OCI-LY1 (cell line): ENCODE results near the gene OR9K2.

Experiments used
- H2AFZ ChIP-seq: fragments of 200-600 bp; sonication (generic), shearing (Covaris generic); 2 replicates; pipeline ENCODE4 v1.6.0; 2014; ENCODE audit warnings: antibody characterized with exemption, mild to moderate bottlenecking, low read length
- H3F3A ChIP-seq: fragments of 200-600 bp; sonication (generic), shearing (Covaris generic); 2 replicates; pipeline ENCODE4 v1.6.0; 2014; ENCODE audit warnings: mild to moderate bottlenecking, antibody characterized with exemption, low read length, moderate library complexity; ENCODE audit not compliant: insufficient read depth
- H3K27ac ChIP-seq: fragments of 200-600 bp; sonication (generic); 2 replicates; pipeline ENCODE4 v1.5.1; 2014; ENCODE audit warnings: low read length, mixed run types, mild to moderate bottlenecking, low read depth; ENCODE audit not compliant: poor library complexity, severe bottlenecking
- H3K27me3 ChIP-seq: fragments of 200-600 bp; sonication (generic); 2 replicates; pipeline ENCODE4 v1.6.0; 2014; ENCODE audit warnings: antibody characterized with exemption, mild to moderate bottlenecking, low read length, moderate library complexity; ENCODE audit not compliant: insufficient read depth
- H3K36me3 ChIP-seq: fragments of 200-600 bp; sonication (generic); 2 replicates; pipeline ENCODE4 v1.6.1; 2014; ENCODE audit warnings: mild to moderate bottlenecking, antibody characterized with exemption, low read length, moderate library complexity, mixed read lengths; ENCODE audit not compliant: insufficient read depth
- H3K4me1 ChIP-seq: fragments of 200-600 bp; sonication (generic); 2 replicates; pipeline ENCODE4 v1.5.1; 2014; ENCODE audit warnings: mild to moderate bottlenecking, low read length, moderate library complexity; ENCODE audit not compliant: insufficient read depth, severe bottlenecking
- H3K4me2 ChIP-seq: fragments of 200-600 bp; sonication (generic), shearing (Covaris generic); 2 replicates; pipeline ENCODE4 v1.6.1; 2014; ENCODE audit warnings: low read length
- H3K4me3 ChIP-seq: fragments of 200-600 bp; sonication (generic); 2 replicates; pipeline ENCODE4 v1.5.1; 2014; ENCODE audit warnings: low read length, low read depth, mild to moderate bottlenecking, mixed read lengths; ENCODE audit not compliant: poor library complexity, severe bottlenecking
- H3K79me2 ChIP-seq: fragments of 200-600 bp; shearing (Covaris generic); 2 replicates; pipeline ENCODE4 v1.6.1; 2016; ENCODE audit warnings: mixed run types, low read length, mixed read lengths; ENCODE audit not compliant: insufficient read depth
- H3K9ac ChIP-seq: fragments of 200-600 bp; sonication (generic), shearing (Covaris generic); 2 replicates; pipeline ENCODE4 v1.6.1; 2014; ENCODE audit warnings: mild to moderate bottlenecking, low read length, mixed read lengths
- H3K9me2 ChIP-seq: fragments of 200-600 bp; sonication (generic), shearing (Covaris generic); 2 replicates; pipeline ENCODE4 v1.6.1; 2014; ENCODE audit warnings: low read depth, mild to moderate bottlenecking, low read length, mixed read lengths
- H3K9me3 ChIP-seq: fragments of 200-600 bp; shearing (Covaris generic); 2 replicates; pipeline ENCODE4 v1.6.1; 2014; ENCODE audit warnings: low read length, mixed read lengths
- H4K20me1 ChIP-seq: fragments of 200-600 bp; sonication (generic), shearing (Covaris generic); 2 replicates; pipeline ENCODE4 v1.6.0; 2016; ENCODE audit warnings: mild to moderate bottlenecking, low read length; ENCODE audit not compliant: insufficient read depth
- EZH2 ChIP-seq: fragments of 200-600 bp; sonication (generic), shearing (Covaris generic); IDR thresholded peaks from 2 replicates; pipeline ENCODE4 v1.8.0; 2017; ENCODE audit warnings: borderline replicate concordance, mixed run types, mild to moderate bottlenecking, antibody characterized with exemption, low read length, moderate library complexity, mixed read lengths
- TF ChIP-seq, protein P1 (sequence below): fragments of 200-600 bp; sonication (generic), shearing (Covaris generic); IDR thresholded peaks from 2 replicates; pipeline ENCODE4 v1.5.1; 2017; ENCODE audit warnings: mild to moderate bottlenecking, antibody characterized with exemption, low read length, moderate library complexity, mixed read lengths

The OR9K2 gene

DNA sequence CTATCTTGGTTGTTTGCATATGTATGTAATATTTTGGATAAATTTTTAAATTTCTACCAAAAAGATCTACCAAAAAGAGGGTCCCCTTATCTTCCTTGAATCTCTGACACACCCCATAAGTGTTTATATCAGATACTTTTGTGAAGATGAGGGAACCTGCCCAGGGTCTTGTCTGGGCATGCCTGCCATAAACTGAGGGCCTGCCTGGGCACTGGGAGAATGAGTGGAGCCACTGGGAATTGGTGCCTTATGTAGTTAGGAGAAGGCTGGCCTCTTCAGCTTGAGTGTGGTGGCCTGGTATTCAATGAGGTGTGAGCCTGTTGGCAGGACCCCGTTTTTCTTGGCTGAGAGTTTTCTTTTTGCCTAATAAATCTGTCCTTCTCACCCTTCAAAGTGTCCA lies 46.5 kb downstream of the OR9K2 start:
- no peaks in the 10 kb centered on the region for H3K9me2 ChIP-seq
- no peaks in the 10 kb centered on the region for H3K9me3 ChIP-seq
- TF ChIP-seq, protein P1, sequence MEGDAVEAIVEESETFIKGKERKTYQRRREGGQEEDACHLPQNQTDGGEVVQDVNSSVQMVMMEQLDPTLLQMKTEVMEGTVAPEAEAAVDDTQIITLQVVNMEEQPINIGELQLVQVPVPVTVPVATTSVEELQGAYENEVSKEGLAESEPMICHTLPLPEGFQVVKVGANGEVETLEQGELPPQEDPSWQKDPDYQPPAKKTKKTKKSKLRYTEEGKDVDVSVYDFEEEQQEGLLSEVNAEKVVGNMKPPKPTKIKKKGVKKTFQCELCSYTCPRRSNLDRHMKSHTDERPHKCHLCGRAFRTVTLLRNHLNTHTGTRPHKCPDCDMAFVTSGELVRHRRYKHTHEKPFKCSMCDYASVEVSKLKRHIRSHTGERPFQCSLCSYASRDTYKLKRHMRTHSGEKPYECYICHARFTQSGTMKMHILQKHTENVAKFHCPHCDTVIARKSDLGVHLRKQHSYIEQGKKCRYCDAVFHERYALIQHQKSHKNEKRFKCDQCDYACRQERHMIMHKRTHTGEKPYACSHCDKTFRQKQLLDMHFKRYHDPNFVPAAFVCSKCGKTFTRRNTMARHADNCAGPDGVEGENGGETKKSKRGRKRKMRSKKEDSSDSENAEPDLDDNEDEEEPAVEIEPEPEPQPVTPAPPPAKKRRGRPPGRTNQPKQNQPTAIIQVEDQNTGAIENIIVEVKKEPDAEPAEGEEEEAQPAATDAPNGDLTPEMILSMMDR = no peak
- TF ChIP-seq EZH2 = no peak
- no peaks in the 10 kb centered on the region for H4K20me1 ChIP-seq
- H3K27ac ChIP-seq = no peak overlapping the region
- H3K4me3 ChIP-seq = no peak overlapping the region
- no peak overlapping the region for H3K4me2 ChIP-seq
- H3K4me1 ChIP-seq = no peaks in the 10 kb centered on the region
- H2AFZ ChIP-seq = no peak overlapping the region
- no peak overlapping the region for H3K9ac ChIP-seq
- H3K79me2 ChIP-seq = no peaks in the 10 kb centered on the region
- no peaks in the 10 kb centered on the region for H3K36me3 ChIP-seq
- no peaks in the 10 kb centered on the region for H3K27me3 ChIP-seq
- no peaks in the 10 kb centered on the region for H3F3A ChIP-seq

- Histone ChIP-seq H3K36me3 (no peaks in the 10 kb centered on the region), H4K20me1 (no peaks in the 10 kb centered on the region), H3K4me2 (no peak overlapping the region), H3K9me2 (no peaks in the 10 kb centered on the region), H3K27me3 (no peaks in the 10 kb centered on the region), H3K4me1 (no peaks in the 10 kb centered on the region), H3K9me3 (no peaks in the 10 kb centered on the region), H2AFZ (no peak overlapping the region), H3K9ac (no peak overlapping the region), H3K79me2 (no peaks in the 10 kb centered on the region), H3K27ac (no peak overlapping the region), H3F3A (no peaks in the 10 kb centered on the region), H3K4me3 (no peak overlapping the region)
- no peak for TF ChIP-seq EZH2
- TF ChIP-seq, protein P1 = no peak
Measured at GRCh38 chr12:55173456-55173855, 47.2 kb downstream of the OR9K2 start.
